Kidney (tissue), 22 donors: ENCODE measurements around the gene PRKD2. TPM values are rescaled to one million over a fixed set of nuclear protein-coding genes. Genes with fewer than 3 reads are reported as not detected.

Source experiments
- DNase-seq, 5 donors: peaks; one replicate each; pipeline ENCODE4 v3.0.0-alpha.2; 2013 to 2020
- FAIRE-seq: peaks from 2 replicates; lab custom pipeline; 2012; peaks lifted over from hg19 to GRCh38; lab: Jason Lieb, UNC
- H3K27ac ChIP-seq, 2 donors: one replicate each; pipeline ENCODE4 v1.7.0; 2013; ENCODE audit warnings: low read depth in 2 of 2, low read length in 2 of 2, inconsistent platforms in 1 of 2
- H3K27me3 ChIP-seq: one replicate; pipeline ENCODE4 v1.7.1; 2013; ENCODE audit warnings: low read length, inconsistent platforms; ENCODE audit not compliant: control insufficient read depth, insufficient read depth
- H3K36me3 ChIP-seq, 3 donors: one replicate each; pipeline versions ENCODE4 v1.7.0 to v1.7.1; 2013; ENCODE audit warnings: low read length in 3 of 3, control low read depth in 1 of 3, inconsistent platforms in 1 of 3; ENCODE audit not compliant: insufficient read depth in 3 of 3, control insufficient read depth in 2 of 3
- H3K4me1 ChIP-seq, 3 donors: one replicate each; pipeline versions ENCODE4 v1.7.0 to v1.7.1; 2013; ENCODE audit warnings: low read length in 3 of 3, inconsistent platforms in 1 of 3, low read depth in 1 of 3; ENCODE audit not compliant: control insufficient read depth in 2 of 3, insufficient read depth in 2 of 3
- H3K4me3 ChIP-seq, 3 donors: one replicate each; pipeline versions ENCODE4 v1.7.0 to v1.8.1; 2013; ENCODE audit warnings: low read length in 3 of 3, control low read depth in 1 of 3, inconsistent platforms in 1 of 3
- H3K9ac ChIP-seq, 3 donors: one replicate each; pipeline versions ENCODE4 v1.7.0 to v1.7.1; 2013; ENCODE audit warnings: low read length in 3 of 3, control low read depth in 1 of 3, inconsistent platforms in 1 of 3
- H3K9me3 ChIP-seq, 3 donors: one replicate each; pipeline versions ENCODE4 v1.7.0 to v1.7.1; 2013; ENCODE audit warnings: low read length in 3 of 3, control low read depth in 1 of 3, inconsistent platforms in 1 of 3; ENCODE audit not compliant: control insufficient read depth in 2 of 3, insufficient read depth in 1 of 3
- intact Hi-C: fragments of 100-400 bp; cut with DNase I; formaldehyde crosslinking; loops from one replicate; pipeline ENCODE4 v1.11.1; 2022
- long read RNA-seq, 10 donors: library from polyadenylated mRNA in 1 of 10; unstranded in 1 of 10; transcript quantifications; one replicate each; pipeline ENCODE4 v2.0.0 and lab custom pipeline, GENCODE V29; 2021 to 2026
- polyA plus RNA-seq: library from polyadenylated mRNA; stranded (reverse); fragments of 350-450 nt; fragmentation: Illumina TruSeq; extraction: RNeasy Lipid Tissue Mini Kit (QIAGEN cat#74804); gene quantifications from one replicate; pipeline ENCODE4 v1.2.3, GENCODE V29; 2014; ENCODE audit warnings: low read depth, low replicate concordance; ENCODE audit not compliant: insufficient read depth
- total RNA-seq: library from RNA; stranded (reverse); fragmentation: NEBNext Ultra II Directional; extraction: Animal tissue kit (Norgen Biotek cat#: 25700); gene quantifications from one replicate; pipeline ENCODE4 v1.2.1, GENCODE V29; 2021
- TF ChIP-seq, protein P1 (sequence below): IDR thresholded peaks from 3 replicates; pipeline ENCODE4 v1.5.1; 2012; ENCODE audit warnings: mild to moderate bottlenecking, moderate library complexity, borderline replicate concordance; ENCODE audit not compliant: insufficient read depth; ENCODE audit errors: extremely low read depth
- donor health status: control.
- donor health status: control.
- donor health status: control.
- donor health status: control.
- donor health status: control.
- donor health status: DM: yes; HTN: yes; CAD: no.
- donor health status: Normal renal cell carcinoma (clear cell type).

PRKD2 gene
- total RNA-seq (69.8 TPM), polyA plus RNA-seq (26.7 TPM)
- long read RNA-seq, donor 1, partial matches to known transcripts = 0 of 3 reads
- long read RNA-seq, donor 1, other reads (novel, unspliced or antisense) = 0 of 3 reads
- long read RNA-seq, donor 2, partial matches to known transcripts = 0 of 3 reads
- long read RNA-seq, donor 2, other reads (novel, unspliced or antisense) = 0 of 3 reads
- long read RNA-seq, donor 3, partial matches to known transcripts = 0 of 5 reads
- long read RNA-seq, donor 3, other reads (novel, unspliced or antisense) = 0 of 5 reads
- long read RNA-seq, donor 4, partial matches to known transcripts = 0 of 1 reads
- long read RNA-seq, donor 4, other reads (novel, unspliced or antisense) = 0 of 1 reads
- long read RNA-seq, donor 5 = 0 reads
- long read RNA-seq, donor 6 = 0 reads
- long read RNA-seq, donor 7, transcript PRKD2-201 (18 exons, 3,070 nt) = major isoform, 6 of 52 reads
- long read RNA-seq, donor 7, transcript PRKD2-214 (17 exons, 2,923 nt) = minor isoform, 5 of 52 reads
- long read RNA-seq, donor 7, partial matches to known transcripts = 27 of 52 reads
- long read RNA-seq, donor 7, other reads (novel, unspliced or antisense) = 13 of 52 reads
- long read RNA-seq, donor 8, partial matches to known transcripts = 0 of 2 reads
- long read RNA-seq, donor 8, other reads (novel, unspliced or antisense) = 0 of 2 reads
- long read RNA-seq, donor 9 = 0 reads
- long read RNA-seq, donor 10, partial matches to known transcripts = 0 of 2 reads
- long read RNA-seq, donor 10, other reads (novel, unspliced or antisense) = 0 of 2 reads

DNA sequence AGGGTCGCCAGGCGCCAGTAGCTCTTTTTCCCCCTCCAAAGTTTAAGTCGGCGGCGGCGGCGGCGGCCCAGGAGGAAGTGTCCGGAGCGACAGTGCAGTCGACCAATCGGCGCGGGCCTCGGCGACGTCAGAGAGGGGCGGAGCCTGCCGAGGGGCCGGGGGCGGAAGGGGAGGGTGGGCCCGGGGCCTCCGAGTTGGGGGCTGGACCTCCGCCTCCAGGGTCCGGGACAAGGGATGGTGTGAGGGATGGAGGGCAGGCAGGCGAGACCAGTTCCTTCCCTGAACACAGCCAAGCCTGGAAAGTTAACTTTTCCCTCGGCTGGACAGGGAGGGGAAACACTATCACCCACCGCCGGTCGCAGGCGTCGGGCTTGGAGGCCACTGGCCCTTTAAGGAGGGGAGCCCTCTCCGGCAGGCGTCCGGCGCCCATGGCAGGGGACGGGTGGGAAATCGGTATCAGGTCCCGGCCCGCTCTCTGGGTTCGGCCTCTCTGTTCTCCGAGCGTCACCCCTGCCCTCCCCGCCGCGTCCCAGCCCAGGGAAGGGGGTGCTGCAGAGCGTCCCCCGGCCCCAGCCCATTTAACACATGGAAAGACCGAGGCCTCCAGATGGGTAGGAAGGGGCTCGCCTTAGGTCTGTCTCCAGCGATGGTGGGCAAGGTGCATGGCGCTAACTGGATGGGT is at the start of gene PRKD2:
TSS of gene PRKD2 (minus strand) at position 81 of the 682 bp plus-strand sequence. CDS start 744 bp downstream, outside the sequence.
- Histone ChIP-seq H3K27me3 (no peaks in the 10 kb centered on the region), H3K9ac (peak within 1 kb of the TSS; percentile 68 to 92 (median 85)), H3K4me1 (peaks cover 2 to 15% (median 10%) of the 10 kb centered on the region in 3 donors), H3K27ac (peak within 1 kb of the TSS; percentile 85 to 86), H3K9me3 (no peaks in the 10 kb centered on the region), H3K36me3 (peaks cover 0 to 12% (median 3%) of the 10 kb centered on the region in 3 donors), H3K4me3 (peak within 1 kb of the TSS; percentile 72 to 83 (median 83))
- DNase-seq = peak; percentile 94 to 97 (median 96)
- intact Hi-C loops = no loop called here
- TF ChIP-seq, protein P1, sequence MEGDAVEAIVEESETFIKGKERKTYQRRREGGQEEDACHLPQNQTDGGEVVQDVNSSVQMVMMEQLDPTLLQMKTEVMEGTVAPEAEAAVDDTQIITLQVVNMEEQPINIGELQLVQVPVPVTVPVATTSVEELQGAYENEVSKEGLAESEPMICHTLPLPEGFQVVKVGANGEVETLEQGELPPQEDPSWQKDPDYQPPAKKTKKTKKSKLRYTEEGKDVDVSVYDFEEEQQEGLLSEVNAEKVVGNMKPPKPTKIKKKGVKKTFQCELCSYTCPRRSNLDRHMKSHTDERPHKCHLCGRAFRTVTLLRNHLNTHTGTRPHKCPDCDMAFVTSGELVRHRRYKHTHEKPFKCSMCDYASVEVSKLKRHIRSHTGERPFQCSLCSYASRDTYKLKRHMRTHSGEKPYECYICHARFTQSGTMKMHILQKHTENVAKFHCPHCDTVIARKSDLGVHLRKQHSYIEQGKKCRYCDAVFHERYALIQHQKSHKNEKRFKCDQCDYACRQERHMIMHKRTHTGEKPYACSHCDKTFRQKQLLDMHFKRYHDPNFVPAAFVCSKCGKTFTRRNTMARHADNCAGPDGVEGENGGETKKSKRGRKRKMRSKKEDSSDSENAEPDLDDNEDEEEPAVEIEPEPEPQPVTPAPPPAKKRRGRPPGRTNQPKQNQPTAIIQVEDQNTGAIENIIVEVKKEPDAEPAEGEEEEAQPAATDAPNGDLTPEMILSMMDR = no peak
- no peak for FAIRE-seq

- no peak for DNase-seq
- Histone ChIP-seq H3K4me3 (no peak overlapping the region), H3K4me1 (peaks cover 0 to 7% (median 0%) of the 10 kb centered on the region in 3 donors), H3K36me3 (no peaks in the 10 kb centered on the region), H3K27me3 (no peaks in the 10 kb centered on the region), H3K9ac (no peak overlapping the region), H3K27ac (no peak overlapping the region), H3K9me3 (no peaks in the 10 kb centered on the region)
- intact Hi-C loops = no loop called here
- TF ChIP-seq, protein P1 = no peak
- no peak for FAIRE-seq
These were observed 47.9 kb upstream of the PRKD2 start for GRCh38 chr19:46764817-46765291.

- intact Hi-C loops = no loop called here
- FAIRE-seq (no peak), DNase-seq (no peak)
- TF ChIP-seq, protein P1 = no peak
- Histone ChIP-seq H3K9ac (no peak overlapping the region), H3K4me3 (no peak overlapping the region), H3K27ac (no peak overlapping the region), H3K27me3 (no peaks in the 10 kb centered on the region), H3K36me3 (no peaks in the 10 kb centered on the region), H3K9me3 (no peaks in the 10 kb centered on the region), H3K4me1 (peaks cover 0 to 6% (median 2%) of the 10 kb centered on the region in 3 donors)
These were observed 45.5 kb upstream of the PRKD2 start for GRCh38 chr19:46762245-46762890.
